GM12891 (cell line): ENCODE results near the gene PLXNC1.

Source experiments
- PAX5 ChIP-seq: IDR thresholded peaks from 2 replicates; pipeline ENCODE4 v1.6.1; 2011; ENCODE audit warnings: low read length, moderate library complexity, mild to moderate bottlenecking; ENCODE audit not compliant: insufficient read depth, severe bottlenecking
- POLR2A ChIP-seq: IDR thresholded peaks from 2 replicates; pipeline ENCODE4 v1.6.1; 2011; ENCODE audit warnings: low read depth, low read length, control low read depth
- POLR2AphosphoS5 ChIP-seq: IDR thresholded peaks from 2 replicates; pipeline ENCODE4 v1.6.1; 2011; ENCODE audit warnings: low read depth, low read length, control low read depth
- TAF1 ChIP-seq: IDR thresholded peaks from 2 replicates; pipeline ENCODE4 v1.6.1; 2011; ENCODE audit warnings: low read depth, low read length, control low read depth

DNA sequence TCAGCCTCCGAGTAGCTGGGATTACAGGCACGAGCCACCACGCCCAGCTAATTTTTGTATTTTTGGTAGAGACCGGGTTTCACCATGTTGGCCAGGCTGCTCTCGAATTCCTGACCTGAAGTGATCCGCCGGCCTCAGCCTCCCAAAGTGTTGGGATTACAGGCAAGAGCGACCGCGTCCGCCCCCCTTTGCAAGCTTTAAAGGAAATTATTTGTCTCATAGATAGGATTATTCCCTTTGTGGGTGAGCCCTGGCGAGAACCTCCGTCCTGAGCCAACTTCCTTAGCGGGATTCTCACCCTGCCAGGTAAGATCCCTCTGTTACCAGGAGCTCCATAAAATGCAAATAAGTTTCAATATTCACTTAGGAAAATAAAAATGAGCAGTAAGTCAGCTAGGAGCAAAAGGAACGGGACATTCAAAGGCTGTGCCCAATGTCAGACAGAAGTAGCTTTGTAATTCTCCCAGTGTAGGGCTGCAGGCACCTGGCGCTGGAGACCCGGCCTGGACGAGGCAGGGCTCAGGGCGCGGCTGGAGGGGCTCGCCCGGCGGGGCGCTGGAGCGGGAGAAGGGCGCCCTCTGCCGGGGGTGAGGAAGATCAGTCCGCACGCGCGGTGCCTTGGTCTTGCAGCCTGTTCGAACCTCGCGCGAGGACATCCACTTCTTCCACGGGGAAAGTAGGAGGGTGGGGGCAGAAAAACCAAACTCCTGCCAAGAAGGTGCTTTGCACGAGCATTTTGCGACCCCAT lies 47.2 kb upstream of the PLXNC1 start:
- no peak for TF ChIP-seq POLR2A
- no peak for TF ChIP-seq POLR2AphosphoS5
- TF ChIP-seq TAF1, result no peak
- TF ChIP-seq PAX5, result no peak
